Mesothelial cell of epicardium (in vitro differentiated cells): ENCODE measurements around the gene SUPT6H. TPM values are rescaled to one million over a fixed set of nuclear protein-coding genes. Genes with fewer than 3 reads are reported as not detected.

Experiments
- DNase-seq, 2 experiments: peaks; one replicate each; pipeline ENCODE4 v3.0.0; 2021; ENCODE audit warnings: low spot score in 2 of 2; ENCODE audit not compliant: unreplicated experiment in 2 of 2
- H3K27ac Mint-ChIP-seq: 2 replicates; pipeline ENCODE4 v1.8.0; 2021; ENCODE audit warnings: mixed read lengths
- H3K27me3 Mint-ChIP-seq: 2 replicates; pipeline ENCODE4 v1.8.0; 2021; ENCODE audit warnings: low read depth, mixed read lengths
- H3K36me3 Mint-ChIP-seq: 2 replicates; pipeline ENCODE4 v1.8.0; 2021; ENCODE audit warnings: mixed read lengths
- H3K4me1 Mint-ChIP-seq: 2 replicates; pipeline ENCODE4 v1.8.0; 2021; ENCODE audit warnings: mixed read lengths
- H3K4me3 Mint-ChIP-seq: 2 replicates; pipeline ENCODE4 v1.8.0; 2021; ENCODE audit warnings: mild to moderate bottlenecking, moderate library complexity, mixed read lengths
- H3K9me3 Mint-ChIP-seq: 2 replicates; pipeline ENCODE4 v1.8.0; 2021; ENCODE audit warnings: mixed read lengths
- CTCF ChIP-seq: fragments of 200-600 bp; sonication (generic); IDR thresholded peaks from one replicate; pipeline ENCODE4 v1.5.0; 2021; ENCODE audit warnings: antibody characterized with exemption; ENCODE audit not compliant: unreplicated experiment
- total RNA-seq: library from RNA; stranded (reverse); gene quantifications from 3 replicates; pipeline ENCODE4 v1.2.1, GENCODE V29; 2021

SUPT6H gene
- total RNA-seq, 1 donor from 2014 or later: 91.8 TPM

- H3K9me3 Mint-ChIP-seq: no peaks in the 10 kb centered on the region
- peaks cover 13% of the 10 kb centered on the region for H3K36me3 Mint-ChIP-seq
- peak overlapping the region; percentile 79 for H3K4me3 Mint-ChIP-seq
- peaks cover 58% of the 10 kb centered on the region for H3K4me1 Mint-ChIP-seq
- TF ChIP-seq CTCF: no peak
- peak overlapping the region; percentile 92 for H3K27ac Mint-ChIP-seq
- H3K27me3 Mint-ChIP-seq: no peaks in the 10 kb centered on the region
- DNase-seq: no peak
Observed at GRCh38 chr17:28724500-28725165, 62.6 kb downstream of the SUPT6H start.

GRCh38 chr17:28725166-28725659 lies 63.2 kb downstream of the SUPT6H start:
- H3K4me3 Mint-ChIP-seq: peak overlapping the region; percentile 79
- DNase-seq: no peak
- H3K27ac Mint-ChIP-seq: peak overlapping the region; percentile 92
- peaks cover 13% of the 10 kb centered on the region for H3K36me3 Mint-ChIP-seq
- no peaks in the 10 kb centered on the region for H3K27me3 Mint-ChIP-seq
- H3K9me3 Mint-ChIP-seq: no peaks in the 10 kb centered on the region
- no peak for TF ChIP-seq CTCF
- peaks cover 53% of the 10 kb centered on the region for H3K4me1 Mint-ChIP-seq

- Mint-ChIP-seq H3K4me1 (peaks cover 47% of the 10 kb centered on the region), H3K27me3 (no peaks in the 10 kb centered on the region), H3K4me3 (peak overlapping the region; percentile 79), H3K27ac (peak overlapping the region; percentile 92), H3K9me3 (no peaks in the 10 kb centered on the region), H3K36me3 (peaks cover 10% of the 10 kb centered on the region)
- DNase-seq: peak in 1 of 2 experiments; percentile 74
- no peak for TF ChIP-seq CTCF
Observed at GRCh38 chr17:28725660-28726225, 63.7 kb downstream of the SUPT6H start.

- Mint-ChIP-seq H3K27me3 (no peaks in the 10 kb centered on the region), H3K4me1 (peaks cover 42% of the 10 kb centered on the region), H3K27ac (peak within 1 kb of the TSS; percentile 99), H3K36me3 (peaks cover 9% of the 10 kb centered on the region), H3K9me3 (no peaks in the 10 kb centered on the region), H3K4me3 (peak within 1 kb of the TSS; percentile 93)
- DNase-seq: no peak
- no peak for TF ChIP-seq CTCF
Observed at GRCh38 chr17:28726226-28726626, 64.2 kb downstream of the SUPT6H start, which contains the start of gene TLCD1. Gene TLCD1 (minus strand): TSS chr17:28726233. CDS start chr17:28726097, 136 bp downstream.

GRCh38 chr17:28726627-28727491 lies 64.9 kb downstream of the SUPT6H start:
- H3K9me3 Mint-ChIP-seq: no peaks in the 10 kb centered on the region
- peak overlapping the region; percentile 99 for H3K27ac Mint-ChIP-seq
- no peaks in the 10 kb centered on the region for H3K27me3 Mint-ChIP-seq
- peaks cover 36% of the 10 kb centered on the region for H3K4me1 Mint-ChIP-seq
- H3K4me3 Mint-ChIP-seq: peak overlapping the region; percentile 93
- DNase-seq: peak; percentile 86 to 98
- peak; percentile 95 for TF ChIP-seq CTCF
- H3K36me3 Mint-ChIP-seq: peaks cover 9% of the 10 kb centered on the region
